Lower leg skin (tissue), 4 donors: ENCODE results near the gene PRRG1. TPM values are rescaled to one million over a fixed set of nuclear protein-coding genes. Genes with fewer than 3 reads are reported as not detected.
"Not testable (repeated sequence)": the region's sequence is repeated elsewhere in the genome, so short reads cannot be mapped to it uniquely, and the experiment has no call there.

Experiments
- DNase-seq, 2 donors: peaks; one replicate each; pipeline ENCODE4 v3.0.0-alpha.2; 2019; ENCODE audit warnings: low spot score in 2 of 2
- H3K4me3 ChIP-seq: fragments of 200-600 bp; sonication (generic); 2 replicates; pipeline ENCODE4 v1.5.1; 2017; ENCODE audit warnings: mild to moderate bottlenecking, low read depth; ENCODE audit not compliant: poor library complexity, severe bottlenecking
- CTCF ChIP-seq, 3 donors: fragments of 450-650 bp; IDR thresholded peaks; one replicate each; pipeline ENCODE4 v1.5.1; 2016; ENCODE audit warnings: antibody characterized with exemption in 3 of 3, mild to moderate bottlenecking in 3 of 3, moderate library complexity in 2 of 3
- POLR2A ChIP-seq, 2 donors: fragments of 450-650 bp; IDR thresholded peaks; one replicate each; pipeline ENCODE4 v1.6.1; 2016 to 2017; ENCODE audit warnings: antibody characterized with exemption in 2 of 2, mild to moderate bottlenecking in 1 of 2, moderate library complexity in 1 of 2
- WGBS, 2 donors: methylation state at CpG; one replicate each; pipeline ENCODE4 v1.1.5; 2018; 5-methylcytosine and 5-hydroxymethylcytosine counted together
- intact Hi-C: fragments of 100-400 bp; cut with DNase I; formaldehyde crosslinking; loops from one replicate; pipeline ENCODE4 v1.15.0; 2023; ENCODE audit warnings: low total_unique reads
- total RNA-seq, 4 donors: library from RNA; depleted of rRNA; stranded (reverse); fragments of >200 nt; gene quantifications; one replicate each; pipeline ENCODE4 v1.1.0, GENCODE V29; 2016

PRRG1 gene
- total RNA-seq, 4 donors from 2014 or later: 4.0 to 8.1 (median 6.1) TPM

- 48 to 85% methylated on average over 1 of the region's 1 CpG for WGBS, 2 donors
- intact Hi-C loops: no loop called here
- no peak for DNase-seq
- no peak overlapping the region for H3K4me3 ChIP-seq
- TF ChIP-seq CTCF (IDR thresholded peaks at IDR 0.05) (no peak), POLR2A (IDR thresholded peaks at IDR 0.05) (no peak)
Observed at GRCh38 chrX:37455381-37455780, 106.2 kb downstream of the PRRG1 start.

- H3K4me3 ChIP-seq, intact Hi-C loops, DNase-seq: not testable (repeated sequence)
- 85 to 88% methylated on average over 5 of the region's 5 CpGs for WGBS, 2 donors
Observed at GRCh38 chrX:37460285-37460684, 111.1 kb downstream of the PRRG1 start.

- intact Hi-C loops: no loop called here
- TF ChIP-seq POLR2A (IDR thresholded peaks at IDR 0.05) (no peak), CTCF (IDR thresholded peaks at IDR 0.05) (no peak)
- H3K4me3 ChIP-seq: no peak overlapping the region
- no peak for DNase-seq
- WGBS, 2 donors: 72 to 95% methylated on average over 2 of the region's 2 CpGs
Observed at GRCh38 chrX:37462346-37462745, 113.2 kb downstream of the PRRG1 start.

DNA sequence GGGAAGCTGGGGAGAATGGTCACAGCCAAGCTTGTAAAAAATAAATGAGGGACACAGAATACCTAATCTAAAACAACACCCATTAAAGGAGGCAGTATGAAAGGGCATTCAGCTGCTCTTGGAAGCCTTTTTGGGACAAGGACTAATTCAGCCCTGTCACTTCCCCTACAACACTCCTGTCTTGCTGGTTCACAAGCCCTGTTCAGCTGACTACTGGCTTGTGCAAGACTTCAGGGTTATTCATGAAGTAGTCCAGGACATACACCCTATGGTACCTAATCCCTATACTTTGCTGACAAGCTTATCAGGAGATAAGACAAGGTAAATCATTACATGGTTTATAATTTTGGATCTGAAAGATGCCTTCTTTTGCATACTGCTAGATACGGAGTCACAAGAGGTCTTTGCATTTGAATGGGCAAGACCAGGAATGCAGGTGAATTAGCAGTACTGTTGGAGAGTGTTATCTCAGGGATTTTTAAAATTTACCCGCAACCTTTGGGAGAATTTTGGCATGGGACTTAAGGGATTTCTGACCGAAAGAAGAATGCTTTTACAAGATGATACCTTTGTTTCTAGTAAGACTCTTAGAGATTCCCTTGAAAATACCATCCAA, 119.1 kb downstream of the PRRG1 start:
- TF ChIP-seq CTCF (IDR thresholded peaks at IDR 0.05) (no peak), POLR2A (IDR thresholded peaks at IDR 0.05) (no peak)
- no peak for DNase-seq
- WGBS, 2 donors: 57 to 86% methylated on average over 3 of the region's 3 CpGs
- no peak overlapping the region for H3K4me3 ChIP-seq
- intact Hi-C loops: no loop called here

DNA sequence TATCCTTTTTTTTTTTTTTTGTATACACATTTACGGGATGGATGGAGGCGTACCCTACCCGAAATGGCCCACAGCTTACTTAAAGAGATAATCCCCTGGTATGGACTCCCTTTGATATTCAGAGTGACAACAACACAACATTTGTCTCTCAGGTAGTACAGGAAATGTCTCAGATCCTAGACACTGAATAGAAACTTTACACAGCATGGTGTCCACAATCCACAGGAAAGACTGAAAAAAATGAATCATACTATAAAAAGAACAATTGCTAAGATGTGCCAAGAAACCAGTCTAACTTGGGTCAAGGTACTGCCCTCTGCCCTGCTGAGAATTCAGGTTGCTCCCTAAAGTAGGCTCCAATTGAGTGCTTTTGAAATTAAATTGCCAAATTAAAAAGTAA, 121.5 kb downstream of the PRRG1 start:
- TF ChIP-seq POLR2A (IDR thresholded peaks at IDR 0.05): no peak
- TF ChIP-seq CTCF (IDR thresholded peaks at IDR 0.05): no peak
- 74 to 78% methylated on average over 3 of the region's 3 CpGs for WGBS, 2 donors
- intact Hi-C loops: no loop called here
- no peak overlapping the region for H3K4me3 ChIP-seq
- DNase-seq: no peak

DNA sequence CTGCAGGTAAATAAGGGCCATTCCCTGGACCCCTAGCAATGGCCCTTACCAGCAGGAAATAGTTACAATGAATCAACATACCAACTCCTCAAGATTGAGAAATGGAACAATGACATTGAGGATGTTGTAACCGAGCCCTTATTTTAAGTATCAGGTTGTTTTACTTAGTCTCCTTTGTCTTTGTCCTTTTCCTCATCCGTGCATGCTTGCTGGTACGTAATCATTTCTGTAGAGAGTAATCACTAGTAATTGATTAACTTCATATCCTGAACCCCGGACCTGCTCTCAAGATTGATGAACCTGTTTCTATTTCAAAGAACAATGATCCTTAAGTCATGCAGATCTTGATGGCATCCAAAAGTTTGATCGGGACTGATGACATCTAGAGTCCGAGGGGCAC, 123.7 kb downstream of the PRRG1 start:
- DNase-seq: no peak
- intact Hi-C loops: no loop called here
- TF ChIP-seq CTCF (IDR thresholded peaks at IDR 0.05) (no peak), POLR2A (IDR thresholded peaks at IDR 0.05) (no peak)
- no peak overlapping the region for H3K4me3 ChIP-seq
- WGBS, 2 donors: 83 to 96% methylated on average over 6 of the region's 6 CpGs
